HG03196 (cell line): ENCODE measurements around the gene NRN1L.
"Not testable (repeated sequence)": the region's sequence is repeated elsewhere in the genome, so short reads cannot be mapped to it uniquely, and the experiment has no call there.

Source experiments
- ATAC-seq: cut with Tn5 transposase; IDR thresholded peaks from one replicate; pipeline ENCODE4 v1.9.1; 2021; ENCODE audit not compliant: unreplicated experiment

The NRN1L gene

DNA sequence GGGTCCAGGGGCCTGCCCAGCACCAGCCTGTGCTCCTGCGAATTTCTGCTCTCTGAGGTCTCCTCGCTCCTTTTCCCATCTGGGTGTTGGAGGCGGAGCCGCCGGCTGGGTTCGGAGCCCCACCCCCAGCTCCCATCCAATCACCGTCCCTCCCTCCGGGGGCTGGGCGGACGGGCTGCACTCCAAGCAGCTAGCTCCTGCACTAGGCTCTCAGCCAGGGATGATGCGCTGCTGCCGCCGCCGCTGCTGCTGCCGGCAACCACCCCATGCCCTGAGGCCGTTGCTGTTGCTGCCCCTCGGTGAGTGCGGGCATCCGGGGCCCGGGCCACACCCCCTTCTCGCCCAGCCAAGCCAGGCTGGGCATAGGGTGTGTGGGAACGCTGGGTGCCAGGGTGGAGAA is at the start of gene NRN1L:
Gene NRN1L (plus strand): TSS at position 202 of the 400 bp plus-strand sequence. CDS start 19 bp downstream, at position 221.
- ATAC-seq: no peak

DNA sequence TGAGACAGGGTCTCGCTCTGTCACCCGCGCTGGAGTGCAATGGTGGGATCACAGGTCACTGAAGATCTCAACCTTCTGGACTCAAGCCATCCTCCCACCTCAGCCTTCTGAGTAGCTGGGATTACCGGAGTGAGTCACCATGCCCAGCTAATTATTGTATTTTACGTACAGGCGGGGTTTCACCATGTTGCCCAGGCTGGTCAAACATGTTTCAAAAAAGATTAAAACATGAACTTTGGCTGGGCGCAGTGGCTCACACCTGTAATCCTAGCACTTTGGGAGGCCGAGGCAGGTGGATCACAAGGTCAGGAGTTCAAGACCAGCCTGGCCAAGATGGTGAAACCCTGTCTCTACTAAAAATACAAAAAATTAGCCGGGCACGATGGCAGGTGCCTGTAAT is 47.5 kb upstream of the NRN1L start:
- not testable (repeated sequence) for ATAC-seq

DNA sequence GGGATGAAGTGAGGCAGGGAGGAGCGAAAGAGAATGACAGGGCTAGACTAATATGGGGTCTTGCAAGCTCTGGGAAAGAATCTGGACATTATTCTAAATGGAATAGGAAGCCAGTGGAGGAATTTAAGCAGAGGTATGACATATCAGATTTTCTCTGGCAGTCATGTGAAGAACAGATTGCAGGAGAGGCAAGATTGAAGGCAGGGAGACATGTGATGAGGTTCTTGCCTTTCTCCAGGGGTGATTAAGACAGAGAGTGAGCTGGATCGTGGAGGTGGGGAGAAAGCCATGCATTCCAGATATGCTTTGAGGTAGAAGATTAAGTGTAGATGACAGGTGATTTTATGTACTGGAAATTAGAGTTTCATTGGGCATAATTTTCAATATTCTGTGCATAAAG is 46.9 kb upstream of the NRN1L start:
- ATAC-seq: no peak

DNA sequence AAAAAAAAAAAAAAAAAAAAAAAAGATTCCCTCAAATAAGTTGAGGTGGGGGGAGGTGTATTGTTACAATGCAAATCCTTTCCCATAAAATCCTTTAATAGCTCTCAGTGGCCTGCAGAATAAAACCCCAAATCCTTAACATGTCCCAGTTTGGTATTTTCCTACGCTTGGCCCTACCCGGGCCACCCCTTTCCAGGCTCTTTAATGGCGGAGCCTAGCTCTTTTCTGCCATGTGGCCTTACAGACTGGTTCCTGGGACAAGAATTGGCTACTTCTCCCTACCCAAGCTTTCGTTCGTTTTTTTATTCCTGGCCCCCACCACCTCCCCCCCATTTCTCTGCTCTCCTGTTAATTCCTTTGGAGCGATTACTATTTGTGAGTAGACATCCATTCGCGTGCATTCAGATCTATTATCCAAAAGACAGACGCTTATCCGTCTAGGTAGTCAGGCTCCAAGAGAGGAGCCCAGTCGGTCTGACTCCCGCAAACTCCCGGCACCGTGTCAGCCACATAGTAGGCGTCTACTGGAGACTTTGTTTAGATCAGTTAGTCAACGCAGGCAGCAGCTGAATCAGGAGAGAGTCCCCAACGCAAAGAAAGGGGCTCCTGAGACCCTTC is 43.4 kb upstream of the NRN1L start:
- no peak for ATAC-seq

DNA sequence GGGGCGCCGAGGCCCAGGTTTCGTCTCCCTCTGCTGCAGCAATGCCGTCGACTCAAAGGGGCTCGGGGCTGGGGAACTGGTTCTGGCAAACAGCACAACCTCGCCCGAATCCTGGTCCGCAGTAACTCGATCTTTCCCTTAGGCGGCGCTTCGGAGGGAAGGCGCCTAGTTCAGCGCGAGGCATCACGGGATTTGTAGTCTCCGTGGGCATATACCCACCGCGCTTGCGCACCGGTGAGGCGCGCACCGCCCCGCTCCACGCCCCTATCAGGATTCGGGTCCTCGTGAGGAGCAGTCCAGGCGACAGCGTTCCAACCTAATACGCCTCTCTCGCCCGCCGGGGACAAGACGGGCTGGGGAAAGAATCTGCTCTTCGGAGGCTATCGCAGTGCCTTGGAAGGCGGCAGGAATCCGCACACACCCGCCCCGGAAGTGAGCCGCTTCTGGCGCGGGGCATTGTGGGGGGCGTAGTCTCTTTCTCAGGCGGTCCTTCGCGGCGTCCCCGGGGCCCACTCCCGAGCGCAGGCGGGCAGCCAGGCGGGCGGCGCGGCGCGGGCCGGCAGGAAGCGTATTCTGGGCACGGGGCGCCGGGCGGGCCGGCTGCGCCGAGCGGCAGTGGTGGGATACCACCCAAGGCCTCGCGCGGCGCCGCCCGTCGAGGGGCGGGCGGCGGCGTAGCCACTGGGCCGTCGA is 42.7 kb upstream of the NRN1L start, which contains the start of gene THAP11:
Gene THAP11 (plus strand): TSS at position 505 of the 693 bp plus-strand sequence. CDS start 235 bp downstream, outside the sequence.
- ATAC-seq: peak; percentile 45

DNA sequence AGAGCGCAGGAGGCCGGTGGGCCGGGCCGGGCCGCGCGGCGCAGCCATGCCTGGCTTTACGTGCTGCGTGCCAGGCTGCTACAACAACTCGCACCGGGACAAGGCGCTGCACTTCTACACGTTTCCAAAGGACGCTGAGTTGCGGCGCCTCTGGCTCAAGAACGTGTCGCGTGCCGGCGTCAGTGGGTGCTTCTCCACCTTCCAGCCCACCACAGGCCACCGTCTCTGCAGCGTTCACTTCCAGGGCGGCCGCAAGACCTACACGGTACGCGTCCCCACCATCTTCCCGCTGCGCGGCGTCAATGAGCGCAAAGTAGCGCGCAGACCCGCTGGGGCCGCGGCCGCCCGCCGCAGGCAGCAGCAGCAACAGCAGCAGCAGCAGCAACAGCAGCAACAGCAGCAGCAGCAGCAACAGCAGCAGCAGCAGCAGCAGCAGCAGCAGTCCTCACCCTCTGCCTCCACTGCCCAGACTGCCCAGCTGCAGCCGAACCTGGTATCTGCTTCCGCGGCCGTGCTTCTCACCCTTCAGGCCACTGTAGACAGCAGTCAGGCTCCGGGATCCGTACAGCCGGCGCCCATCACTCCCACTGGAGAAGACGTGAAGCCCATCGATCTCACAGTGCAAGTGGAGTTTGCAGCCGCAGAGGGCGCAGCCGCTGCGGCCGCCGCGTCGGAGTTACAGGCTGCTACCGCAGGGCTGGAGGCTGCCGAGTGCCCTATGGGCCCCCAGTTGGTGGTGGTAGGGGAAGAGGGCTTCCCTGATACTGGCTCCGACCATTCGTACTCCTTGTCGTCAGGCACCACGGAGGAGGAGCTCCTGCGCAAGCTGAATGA is 42.0 kb upstream of the NRN1L start:
- peak; percentile 6 for ATAC-seq

DNA sequence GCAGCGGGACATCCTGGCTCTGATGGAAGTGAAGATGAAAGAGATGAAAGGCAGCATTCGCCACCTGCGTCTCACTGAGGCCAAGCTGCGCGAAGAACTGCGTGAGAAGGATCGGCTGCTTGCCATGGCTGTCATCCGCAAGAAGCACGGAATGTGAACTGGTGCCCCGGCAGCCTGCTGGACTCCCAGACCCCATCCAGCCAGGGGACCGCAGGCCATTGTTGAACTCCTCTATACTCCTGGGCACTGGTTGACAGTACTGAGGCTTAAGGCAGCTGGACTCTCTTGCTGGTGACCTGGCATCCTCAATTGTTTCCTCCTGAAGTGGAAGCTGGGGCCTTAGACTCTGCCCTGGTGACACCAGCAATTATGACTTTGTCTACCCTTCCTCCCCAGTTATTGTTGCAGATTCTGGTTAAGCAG is 41.3 kb upstream of the NRN1L start:
- no peak for ATAC-seq

DNA sequence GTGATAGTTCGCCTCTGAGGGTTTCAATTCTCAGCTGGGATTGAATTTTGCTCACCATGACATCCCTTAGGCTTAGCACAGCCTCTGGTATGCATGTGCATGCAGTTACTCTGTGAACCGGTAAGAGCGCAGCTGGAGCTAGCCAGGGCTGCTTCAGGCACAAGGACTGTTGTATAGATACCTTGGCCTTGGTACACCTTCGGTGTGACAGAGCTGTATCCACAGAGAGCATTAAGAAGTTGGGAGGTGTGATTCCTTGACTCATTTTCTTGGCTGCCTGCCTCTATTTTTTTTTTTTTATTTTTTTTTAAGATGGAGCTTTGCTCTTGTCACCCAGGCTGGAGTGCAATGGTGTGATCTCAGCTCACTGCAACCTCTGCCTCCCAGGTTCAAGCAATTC is 40.2 kb upstream of the NRN1L start:
- ATAC-seq: no peak

DNA sequence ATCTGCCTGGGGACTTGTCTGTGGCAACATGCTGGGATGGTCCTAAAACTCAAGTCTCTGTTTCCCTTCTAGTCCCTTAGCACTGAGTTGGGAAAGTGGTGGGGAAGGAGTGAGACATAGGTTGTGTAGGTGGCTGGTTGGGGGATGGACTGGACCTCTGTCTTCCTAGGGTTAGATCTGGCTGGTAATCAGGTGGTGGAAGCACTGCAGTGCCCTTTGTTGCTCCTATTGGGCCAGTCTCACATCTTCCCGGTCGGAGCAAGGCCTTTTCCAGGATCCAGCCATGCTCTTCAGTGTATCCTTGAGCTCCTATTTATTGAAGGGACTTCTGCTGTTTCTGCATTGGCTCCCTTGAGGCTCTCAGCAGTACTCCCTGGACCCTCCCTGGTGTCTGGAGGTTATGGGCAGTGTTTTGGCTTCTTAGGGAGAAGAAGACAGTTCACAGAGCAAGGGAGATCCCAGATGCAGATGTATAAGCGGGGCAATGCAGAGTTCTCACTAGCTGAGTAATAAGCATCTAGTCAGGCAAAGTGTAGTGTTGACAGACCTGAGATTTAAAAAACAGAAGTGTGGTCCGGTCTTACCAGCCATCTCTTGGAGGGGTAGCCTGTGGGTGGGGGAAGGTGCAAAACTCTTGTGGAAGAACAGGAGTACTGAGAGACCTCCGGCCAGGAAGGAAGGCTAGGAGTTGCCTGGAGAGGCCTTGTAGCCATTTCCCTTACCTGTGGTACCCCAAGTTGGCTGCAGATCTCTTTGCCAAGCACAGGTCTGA is 39.2 kb upstream of the NRN1L start:
- ATAC-seq: no peak

DNA sequence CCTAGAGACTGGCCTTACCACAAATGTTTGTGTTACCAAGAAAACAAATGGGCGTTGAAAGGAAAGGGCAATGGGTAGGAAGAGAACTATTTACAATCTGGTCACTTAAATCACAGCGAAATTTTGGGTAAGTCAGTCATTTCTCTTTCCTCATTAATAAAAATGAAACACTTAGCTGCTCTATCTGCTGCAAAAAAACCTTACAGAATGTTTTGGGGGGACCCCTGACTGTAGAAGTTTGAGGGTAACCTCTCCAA is 38.7 kb upstream of the NRN1L start:
- no peak for ATAC-seq

DNA sequence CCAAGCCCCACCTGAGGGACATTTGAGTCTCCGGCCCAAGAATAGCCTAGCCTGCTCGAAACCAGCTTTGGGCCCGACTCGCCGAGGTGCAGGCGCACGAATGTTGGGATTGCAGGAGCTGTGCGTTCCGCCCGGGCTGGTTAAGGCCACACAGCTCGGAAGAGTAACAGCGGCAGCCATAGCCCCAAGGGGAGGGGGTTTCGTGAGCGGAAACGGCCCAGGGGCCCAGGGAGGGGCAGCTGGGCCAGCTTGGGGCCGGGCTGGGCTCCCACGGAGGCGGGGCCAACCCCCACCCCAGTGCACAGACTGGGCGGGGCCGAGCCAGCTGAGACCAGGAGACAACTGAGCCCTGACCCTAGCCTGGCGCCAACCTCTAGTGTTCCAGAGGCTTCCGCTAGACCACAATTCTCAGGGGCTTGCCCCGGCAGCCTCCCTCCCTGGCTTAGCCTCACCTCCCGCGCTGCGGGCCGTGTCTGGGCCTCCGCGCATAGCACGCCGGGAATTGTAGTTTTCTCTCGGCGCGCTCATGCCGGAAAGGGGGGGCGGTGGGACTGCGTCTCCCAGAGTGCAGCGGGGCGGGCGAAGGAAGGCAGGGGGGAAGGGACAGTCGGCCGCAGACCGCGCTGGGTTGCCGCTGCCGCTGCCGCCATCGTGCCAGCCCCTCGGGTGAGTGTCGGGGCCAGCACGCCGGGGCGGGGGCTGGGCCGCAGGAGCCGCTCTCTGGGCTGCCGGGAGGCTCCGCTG is 38.2 kb upstream of the NRN1L start, which contains the start of gene NUTF2:
Gene NUTF2 (plus strand): TSS at position 614 of the 744 bp plus-strand sequence. CDS start 18,198 bp downstream, outside the sequence.
- ATAC-seq: peak; percentile 44

DNA sequence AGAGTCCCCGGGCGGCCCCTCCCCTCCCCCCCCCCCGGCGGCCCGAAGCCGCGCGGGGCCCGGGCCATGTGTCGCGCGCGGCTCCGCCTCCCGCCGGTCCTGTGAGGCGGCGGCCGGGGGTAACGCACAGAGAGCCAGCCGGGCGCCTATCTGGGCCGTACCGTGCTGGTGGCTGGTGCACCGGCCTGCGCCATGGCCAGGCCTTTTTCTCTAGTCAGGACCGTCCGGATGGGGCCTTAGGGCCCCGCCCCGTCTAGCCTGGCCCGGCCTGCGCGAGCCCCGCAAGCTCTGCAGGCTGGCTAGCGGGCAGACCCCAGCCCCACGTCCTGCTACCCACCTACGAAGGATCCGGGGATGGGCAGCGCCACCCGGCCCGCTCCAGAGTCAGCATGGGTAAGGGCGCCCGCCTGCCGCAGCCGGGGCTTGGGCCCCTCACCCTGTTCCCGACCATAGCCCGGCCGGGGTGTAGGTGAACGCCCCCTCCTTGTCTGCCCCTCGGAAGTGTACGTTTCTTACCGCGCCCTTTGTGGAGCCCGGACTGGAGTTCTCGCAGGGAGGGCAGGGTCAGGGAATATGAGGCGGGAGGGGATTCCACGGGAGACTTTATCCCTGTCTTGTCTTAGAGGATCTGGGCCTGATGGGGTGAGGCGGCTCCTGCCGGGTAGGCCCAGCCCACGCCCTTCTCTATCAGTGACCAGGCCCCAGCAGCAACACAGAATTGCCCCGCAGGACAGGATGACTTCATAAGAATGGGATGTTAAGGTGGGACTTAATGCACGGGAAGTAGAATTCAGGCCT is 37.4 kb upstream of the NRN1L start, which contains the start of gene CENPT:
Gene CENPT (minus strand): TSS at position 630 of the 798 bp plus-strand sequence. CDS start 13,834 bp downstream, outside the sequence.
- peak; percentile 34 for ATAC-seq

DNA sequence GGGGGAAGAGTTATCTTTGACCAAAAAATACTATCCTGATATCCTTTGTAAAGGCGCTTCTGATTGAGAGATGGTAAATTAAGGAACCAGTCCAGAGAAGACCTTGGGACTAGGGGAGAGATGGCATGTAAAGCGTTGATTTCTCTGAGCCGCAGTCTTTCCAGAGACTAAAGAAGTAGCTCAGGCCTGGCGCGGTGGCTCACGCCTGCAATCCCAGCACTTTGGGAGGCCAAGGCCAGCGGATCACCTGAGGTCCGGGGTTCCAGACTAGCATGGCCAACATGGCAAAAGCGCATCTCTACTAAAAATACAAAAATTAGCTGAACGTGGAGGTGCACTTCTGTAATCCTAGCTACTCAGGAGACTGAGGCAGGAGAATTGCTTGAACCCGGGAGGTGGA is 36.6 kb upstream of the NRN1L start:
- ATAC-seq: no peak

DNA sequence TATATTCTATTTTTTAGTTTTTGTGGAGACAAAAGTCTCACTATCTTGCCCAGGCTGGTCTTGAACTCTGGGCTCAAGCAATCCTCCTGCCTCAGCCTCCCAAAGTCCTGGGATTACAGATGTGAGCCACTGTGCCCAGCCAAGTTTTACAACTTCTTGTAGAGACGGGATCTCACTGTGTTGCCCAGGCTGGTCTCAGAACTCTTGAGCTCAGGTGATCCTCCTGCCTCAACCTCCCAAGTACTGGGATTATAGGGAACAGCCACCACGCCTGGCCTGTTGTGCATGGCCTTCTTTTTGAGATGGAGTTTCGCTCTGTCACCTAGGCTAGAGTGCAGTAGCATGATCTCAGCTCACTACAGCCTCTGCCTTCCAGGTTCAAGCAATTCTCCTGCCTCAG is 31.0 kb upstream of the NRN1L start:
- no peak for ATAC-seq

DNA sequence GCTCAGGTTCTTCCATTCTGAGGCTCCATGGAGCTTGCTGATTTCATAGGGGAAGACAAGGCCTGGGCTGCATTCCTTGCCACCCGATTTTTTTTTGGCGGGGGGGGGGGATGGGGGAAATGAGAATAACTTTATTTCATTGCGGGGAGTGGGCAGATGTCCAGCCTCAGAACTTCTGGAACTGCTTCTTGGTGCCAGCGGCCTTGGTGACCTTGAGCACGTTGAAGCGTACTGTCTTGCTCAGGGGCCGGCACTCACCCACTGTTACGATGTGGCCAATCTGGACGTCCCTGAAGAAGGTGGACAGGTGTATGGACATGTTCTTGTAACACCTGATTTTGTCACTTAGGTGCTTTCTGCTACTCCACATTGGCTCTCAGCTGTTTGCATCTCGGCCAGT is 28.9 kb upstream of the NRN1L start:
- no peak for ATAC-seq

DNA sequence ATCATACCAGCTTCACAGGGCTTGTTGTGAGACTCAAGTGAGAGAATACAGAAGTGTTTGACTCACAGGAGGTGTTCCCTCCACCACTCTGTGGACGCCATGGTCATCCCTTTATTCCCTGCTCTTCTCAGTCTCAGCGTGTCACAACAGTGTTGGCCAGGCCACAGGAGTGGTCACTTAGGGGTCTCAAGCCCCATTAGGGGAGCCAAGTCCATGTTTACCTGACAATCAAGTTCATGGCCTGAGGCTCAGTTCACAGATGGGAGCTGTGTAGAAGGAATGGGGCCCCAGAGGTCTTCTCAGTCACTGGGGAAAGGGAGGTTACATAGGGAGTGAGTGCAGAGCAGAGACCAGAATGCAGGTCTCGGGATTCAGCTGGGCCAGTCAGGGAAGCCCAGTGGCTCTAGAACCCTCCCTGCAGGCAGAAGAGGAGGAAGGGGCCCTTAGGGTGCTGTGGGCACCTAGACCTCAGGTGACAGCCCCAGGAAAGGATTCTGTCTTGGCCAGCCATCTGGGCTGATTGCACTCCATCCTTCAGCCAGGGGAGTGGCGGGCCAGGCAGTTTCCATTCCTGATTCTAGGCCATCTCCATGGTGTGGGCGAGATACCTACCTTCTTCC is 27.6 kb upstream of the NRN1L start:
- no peak for ATAC-seq

DNA sequence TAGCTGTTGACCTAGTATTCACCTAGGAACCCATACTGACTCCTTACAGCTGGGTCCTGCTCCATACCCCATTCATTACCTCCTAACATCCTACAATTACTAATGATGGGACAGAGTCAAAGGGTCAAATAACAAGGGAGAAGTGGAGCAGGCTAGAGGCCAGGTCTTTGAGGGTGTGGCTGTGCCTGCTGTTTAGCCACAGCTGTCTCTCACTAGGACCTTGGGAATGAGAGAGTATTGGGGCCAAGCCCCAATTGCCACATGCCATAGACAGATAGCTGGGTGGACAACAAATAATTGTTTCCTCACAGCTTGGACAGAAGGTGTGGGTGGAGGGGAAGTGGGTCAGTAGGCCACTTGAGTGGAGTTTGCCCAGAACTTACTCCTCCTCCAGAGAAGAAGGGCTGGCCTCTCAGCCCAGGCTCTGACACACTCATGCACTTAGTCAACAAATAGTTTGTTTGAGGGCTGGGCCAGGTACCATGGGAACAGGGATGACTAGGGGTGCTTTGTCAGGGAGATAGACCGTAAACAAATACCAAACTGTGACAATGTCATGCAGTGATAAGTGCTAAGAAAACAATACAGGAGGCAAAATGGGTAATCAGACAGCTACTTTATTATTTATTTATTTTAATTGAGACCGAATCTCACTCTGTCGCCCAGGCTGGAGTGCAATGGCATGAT is 27.0 kb upstream of the NRN1L start:
- no peak for ATAC-seq

DNA sequence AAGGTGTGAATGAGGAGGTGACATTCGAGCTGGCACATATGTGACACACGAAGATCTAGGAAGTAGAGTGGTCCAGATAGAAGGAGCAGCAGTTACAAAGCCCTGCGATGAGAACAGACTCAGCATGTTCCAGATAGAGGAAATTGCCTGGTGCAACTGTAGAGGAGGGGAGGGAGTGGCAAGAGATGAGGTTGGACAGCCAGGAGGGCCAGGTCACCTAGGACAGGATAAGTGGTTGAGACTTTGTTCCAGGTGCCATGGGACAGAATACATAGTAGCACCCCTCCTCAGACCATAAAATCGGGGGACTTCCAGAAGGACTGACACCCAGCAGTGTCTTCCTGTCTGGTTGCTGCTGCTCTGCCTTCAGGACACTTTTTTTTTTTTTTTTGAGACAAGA is 26.2 kb upstream of the NRN1L start:
- ATAC-seq: no peak
